AG09309 (cell line): Measurements from ENCODE around the gene PDGFRA.
A peak's percentile ranks its signal among the peaks of the same experiment; 100 is the strongest.

Experiments
- DNase-seq: peaks from one replicate; pipeline ENCODE4 v3.0.0-alpha.2; 2010; ENCODE audit warnings: low read depth
- H3K4me3 ChIP-seq: 2 replicates; pipeline ENCODE4 v1.5.1; 2011; ENCODE audit warnings: mild to moderate bottlenecking, low read depth, low read length, moderate library complexity; ENCODE audit not compliant: control insufficient read depth
- TF ChIP-seq, protein P1 (sequence below): IDR thresholded peaks from 2 replicates; pipeline ENCODE4 v1.5.1; 2011; ENCODE audit warnings: mild to moderate bottlenecking, low read depth, low read length, inconsistent platforms; ENCODE audit not compliant: insufficient read depth, control insufficient read depth; ENCODE audit errors: missing control alignments

PDGFRA gene

DNA sequence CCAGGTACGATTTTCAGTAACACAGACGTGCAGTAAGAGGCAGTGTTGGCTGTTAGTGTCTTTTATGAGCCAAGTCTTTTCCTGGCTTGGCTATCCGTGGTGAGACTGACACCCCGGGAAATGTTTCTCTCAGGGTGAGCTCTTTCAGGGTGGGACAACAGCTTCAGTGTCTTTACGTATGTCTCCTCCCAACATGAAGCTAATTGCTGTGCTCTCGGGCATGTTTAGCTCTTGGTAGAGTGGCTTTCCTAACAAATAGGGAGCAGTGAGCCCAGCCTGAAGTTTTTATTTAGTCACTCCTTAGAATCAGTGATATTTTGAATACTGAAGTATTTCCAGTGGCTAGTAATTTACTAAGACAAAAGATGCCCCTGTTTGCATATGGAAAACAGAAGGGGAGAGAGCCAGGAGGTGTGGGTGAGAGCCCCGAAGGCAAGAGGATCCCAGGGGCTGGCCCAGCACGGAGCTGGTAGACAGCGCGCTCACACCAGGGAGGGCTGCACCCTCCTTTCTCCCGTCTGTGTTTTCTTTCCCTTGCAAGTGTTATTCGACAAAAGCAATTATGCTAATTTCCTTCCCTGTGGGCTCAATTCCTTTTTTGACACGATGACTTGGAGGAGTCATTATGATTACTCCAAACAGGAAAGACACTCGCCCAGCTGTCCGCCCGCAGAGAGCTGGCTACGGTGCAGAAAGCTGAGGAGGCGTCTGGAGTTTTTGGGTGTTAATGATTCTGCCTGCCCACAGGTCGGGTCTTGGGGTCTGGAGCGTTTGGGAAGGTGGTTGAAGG lies 47.7 kb downstream of the PDGFRA start:
- TF ChIP-seq, protein P1, sequence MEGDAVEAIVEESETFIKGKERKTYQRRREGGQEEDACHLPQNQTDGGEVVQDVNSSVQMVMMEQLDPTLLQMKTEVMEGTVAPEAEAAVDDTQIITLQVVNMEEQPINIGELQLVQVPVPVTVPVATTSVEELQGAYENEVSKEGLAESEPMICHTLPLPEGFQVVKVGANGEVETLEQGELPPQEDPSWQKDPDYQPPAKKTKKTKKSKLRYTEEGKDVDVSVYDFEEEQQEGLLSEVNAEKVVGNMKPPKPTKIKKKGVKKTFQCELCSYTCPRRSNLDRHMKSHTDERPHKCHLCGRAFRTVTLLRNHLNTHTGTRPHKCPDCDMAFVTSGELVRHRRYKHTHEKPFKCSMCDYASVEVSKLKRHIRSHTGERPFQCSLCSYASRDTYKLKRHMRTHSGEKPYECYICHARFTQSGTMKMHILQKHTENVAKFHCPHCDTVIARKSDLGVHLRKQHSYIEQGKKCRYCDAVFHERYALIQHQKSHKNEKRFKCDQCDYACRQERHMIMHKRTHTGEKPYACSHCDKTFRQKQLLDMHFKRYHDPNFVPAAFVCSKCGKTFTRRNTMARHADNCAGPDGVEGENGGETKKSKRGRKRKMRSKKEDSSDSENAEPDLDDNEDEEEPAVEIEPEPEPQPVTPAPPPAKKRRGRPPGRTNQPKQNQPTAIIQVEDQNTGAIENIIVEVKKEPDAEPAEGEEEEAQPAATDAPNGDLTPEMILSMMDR: no peak
- H3K4me3 ChIP-seq: no peak overlapping the region
- DNase-seq: no peak

DNA sequence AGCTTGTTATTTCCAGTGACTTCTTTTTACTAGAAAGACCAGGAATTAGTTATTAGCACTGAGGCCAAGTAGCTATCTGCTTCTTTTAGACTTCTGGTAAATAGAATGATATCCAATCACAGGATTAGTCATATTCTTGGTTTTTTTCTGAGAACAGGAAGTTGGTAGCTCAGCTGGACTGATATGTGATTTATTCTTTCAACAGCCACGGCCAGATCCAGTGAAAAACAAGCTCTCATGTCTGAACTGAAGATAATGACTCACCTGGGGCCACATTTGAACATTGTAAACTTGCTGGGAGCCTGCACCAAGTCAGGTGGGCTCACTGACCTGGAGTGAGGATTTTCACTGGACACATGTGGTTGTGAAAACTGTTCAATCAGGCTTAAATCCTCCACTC lies 48.6 kb downstream of the PDGFRA start:
- peak; percentile 49 for DNase-seq
- no peak overlapping the region for H3K4me3 ChIP-seq

DNA sequence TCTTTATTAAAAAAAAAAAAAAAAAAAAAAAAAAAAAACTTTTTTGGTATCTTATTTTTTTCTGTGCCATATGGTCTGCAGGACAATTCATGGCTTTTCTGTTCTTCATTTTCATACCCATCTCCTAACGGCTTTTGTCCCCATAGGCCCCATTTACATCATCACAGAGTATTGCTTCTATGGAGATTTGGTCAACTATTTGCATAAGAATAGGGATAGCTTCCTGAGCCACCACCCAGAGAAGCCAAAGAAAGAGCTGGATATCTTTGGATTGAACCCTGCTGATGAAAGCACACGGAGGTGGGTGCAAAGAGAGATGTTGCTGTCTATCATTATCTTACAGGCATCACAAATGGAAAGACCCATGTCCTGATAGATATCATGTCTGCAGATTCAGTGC lies 49.1 kb downstream of the PDGFRA start:
- no peak overlapping the region for H3K4me3 ChIP-seq
- TF ChIP-seq, protein P1: no peak
- no peak for DNase-seq

More for the DNA sequence above, 48.6 kb downstream of the PDGFRA start:
- TF ChIP-seq, protein P1: no peak

DNA sequence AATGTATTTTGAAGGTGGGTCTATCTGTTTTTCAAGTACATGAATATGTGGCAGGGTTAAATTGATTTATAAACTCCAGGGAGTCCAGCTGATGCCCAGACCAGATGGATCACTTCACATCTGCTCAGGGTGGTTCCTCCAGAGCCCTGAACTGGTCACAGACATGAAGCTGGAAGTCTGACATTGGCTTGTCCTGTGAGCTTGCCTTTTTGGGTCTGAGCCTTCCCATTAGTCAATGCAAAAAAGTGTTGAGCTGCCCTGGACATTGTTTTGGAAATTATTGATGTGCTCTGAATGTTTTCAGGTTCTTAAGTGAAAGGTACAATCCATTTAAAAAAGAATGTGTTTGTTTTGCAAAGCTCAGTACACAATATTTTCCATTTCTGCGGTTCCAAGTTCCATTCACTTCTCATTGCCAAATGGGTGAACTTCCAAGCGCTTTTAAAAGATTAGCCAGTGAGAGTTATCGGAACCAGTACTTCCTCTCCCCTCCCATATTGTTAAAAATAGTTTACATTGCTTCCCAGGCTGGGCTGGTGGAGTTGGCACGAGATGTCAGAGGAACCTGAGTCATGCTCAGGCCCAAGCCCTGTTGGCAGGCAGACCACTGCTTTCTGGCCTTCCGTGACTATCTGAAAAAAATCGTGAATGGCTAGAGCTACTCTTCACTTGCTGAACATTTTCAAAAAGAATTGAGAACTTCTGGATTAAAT lies 52.1 kb downstream of the PDGFRA start:
- TF ChIP-seq, protein P1: no peak
- H3K4me3 ChIP-seq: no peak overlapping the region
- peak; percentile 97 for DNase-seq

DNA sequence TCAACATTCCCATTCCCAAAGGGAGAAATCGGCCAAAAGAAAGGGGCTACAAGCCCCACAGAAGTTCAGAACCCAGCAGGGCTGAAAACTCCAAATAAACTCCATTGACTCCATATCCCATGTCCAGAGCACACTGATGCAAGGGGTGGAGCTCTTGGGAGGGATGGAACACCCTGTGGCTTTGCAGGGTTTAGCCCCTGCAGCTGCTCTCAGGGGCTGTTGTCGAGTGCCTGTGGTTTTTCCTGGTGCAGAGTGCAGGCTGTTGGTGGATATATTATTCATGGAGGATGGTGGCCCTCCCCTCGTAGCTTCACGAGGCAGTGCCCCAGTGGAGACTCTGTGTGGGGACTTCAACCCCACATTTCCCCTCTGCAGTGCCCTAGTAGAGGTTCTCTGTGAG lies 53.7 kb downstream of the PDGFRA start:
- TF ChIP-seq, protein P1: no peak
- DNase-seq: no peak
- no peak overlapping the region for H3K4me3 ChIP-seq

DNA sequence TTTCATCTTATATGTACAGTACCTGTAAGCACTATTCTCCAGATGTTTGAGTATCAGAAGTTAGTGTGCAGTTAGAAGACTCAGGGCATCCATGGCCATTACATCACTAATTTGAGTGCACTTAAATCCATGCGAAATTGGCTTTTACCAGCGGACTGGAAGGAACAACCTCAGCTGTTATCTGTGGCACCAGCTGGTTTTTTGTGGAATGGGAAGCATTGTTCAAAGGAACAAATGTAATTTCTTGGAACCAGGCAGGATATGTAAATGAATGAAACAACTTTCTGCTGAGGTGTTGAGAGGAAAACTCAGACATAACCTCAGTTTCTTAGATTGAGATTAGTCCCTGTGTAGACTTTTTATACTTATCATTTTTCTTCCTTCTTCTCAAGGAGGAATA lies 60.2 kb downstream of the PDGFRA start:
- H3K4me3 ChIP-seq: no peak overlapping the region
- TF ChIP-seq, protein P1: no peak
- no peak for DNase-seq
